ENCODE results near the gene PTPN2.
"Not testable (repeated sequence)": the region's sequence is repeated elsewhere in the genome, so short reads cannot be mapped to it uniquely, and the experiment has no call there.

PTPN2 gene

DNA sequence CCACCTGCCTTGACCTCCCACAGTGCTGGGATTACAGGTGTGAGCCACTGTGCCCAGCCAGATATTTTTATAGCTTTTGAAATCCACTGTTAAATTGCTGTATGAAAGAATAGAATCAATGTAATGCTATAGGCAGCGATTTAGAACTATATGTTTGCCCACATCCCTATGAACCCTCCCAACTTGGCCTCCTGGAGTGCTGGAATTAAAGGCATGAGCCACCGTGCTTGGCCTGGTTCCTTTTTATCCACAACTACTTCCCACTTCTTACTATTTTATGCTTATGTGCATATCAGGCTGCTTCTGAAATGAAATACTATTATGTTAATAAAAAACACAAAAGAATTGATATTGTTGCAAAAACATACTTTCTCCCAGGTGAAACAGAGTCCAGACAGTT, 11.6 kb upstream of the PTPN2 start:
- in situ Hi-C loops (cut with HindIII; ENCODE audit: low sequenced_read_pairs): no loop called here

- in situ Hi-C loops (cut with HindIII; ENCODE audit: low sequenced_read_pairs): no loop called here
Measured at GRCh38 chr18:12895014-12895413, 11.0 kb upstream of the PTPN2 start.

GRCh38 chr18:12891561-12891960, 7.5 kb upstream of the PTPN2 start:
- in situ Hi-C loops (cut with HindIII; ENCODE audit: low sequenced_read_pairs): loop anchor here (5.0 kb wide), 2 partner anchors 71 to 149 kb away; no protein-coding TSS in a partner anchor

DNA sequence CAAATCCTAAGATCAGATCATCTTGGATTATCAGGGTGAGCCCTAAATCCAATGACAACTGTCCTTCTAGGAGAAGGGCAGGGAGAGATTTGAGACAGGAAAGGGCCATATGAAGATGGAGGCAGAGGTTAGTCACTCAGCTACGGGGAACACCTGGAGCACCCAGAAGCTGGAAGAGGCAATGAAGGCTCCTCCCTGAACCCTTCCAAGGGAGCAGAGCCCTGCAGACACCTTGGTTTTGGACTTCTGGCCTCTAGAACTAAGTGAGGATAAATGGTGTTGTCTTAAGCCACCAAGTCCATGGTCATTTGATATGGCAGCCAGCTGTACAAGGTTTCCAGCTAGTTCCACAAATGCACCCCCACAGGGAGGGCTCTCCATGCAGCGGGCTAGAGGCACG, 6.9 kb upstream of the PTPN2 start:
- in situ Hi-C loops (cut with HindIII; ENCODE audit: low sequenced_read_pairs): loop anchor here (5.0 kb wide), 2 partner anchors 71 to 149 kb away; no protein-coding TSS in a partner anchor

DNA sequence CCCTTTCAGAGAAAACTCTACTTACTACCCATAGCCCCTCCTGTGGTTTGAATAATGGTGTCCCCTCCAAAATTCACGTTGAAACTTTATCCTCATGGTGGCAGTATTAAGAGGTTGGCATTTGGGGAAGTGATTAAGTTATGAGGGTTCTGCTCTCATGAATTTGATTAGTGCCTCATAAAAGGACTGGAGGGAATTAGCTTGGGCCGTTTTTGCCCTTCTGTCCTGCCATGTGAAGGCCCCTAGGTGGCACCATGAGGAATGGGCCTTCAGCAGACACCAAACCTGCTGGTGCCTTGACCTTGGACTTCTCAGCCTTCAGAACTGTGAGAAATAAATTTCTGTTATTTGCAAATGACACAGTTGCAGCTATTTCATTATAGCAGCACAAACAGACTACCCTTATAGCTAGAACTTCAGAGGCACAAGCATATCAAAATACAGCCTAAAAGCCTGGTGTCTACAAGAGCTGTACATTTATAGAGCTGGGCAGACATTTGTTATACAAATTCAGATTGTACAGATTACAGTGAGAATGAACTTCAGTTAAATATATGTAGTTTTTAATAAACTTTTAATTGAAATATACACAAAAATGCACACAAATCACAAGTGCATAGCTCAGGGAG, 2.6 kb upstream of the PTPN2 start:
- in situ Hi-C loops (cut with HindIII; ENCODE audit: low sequenced_read_pairs): no loop called here

DNA sequence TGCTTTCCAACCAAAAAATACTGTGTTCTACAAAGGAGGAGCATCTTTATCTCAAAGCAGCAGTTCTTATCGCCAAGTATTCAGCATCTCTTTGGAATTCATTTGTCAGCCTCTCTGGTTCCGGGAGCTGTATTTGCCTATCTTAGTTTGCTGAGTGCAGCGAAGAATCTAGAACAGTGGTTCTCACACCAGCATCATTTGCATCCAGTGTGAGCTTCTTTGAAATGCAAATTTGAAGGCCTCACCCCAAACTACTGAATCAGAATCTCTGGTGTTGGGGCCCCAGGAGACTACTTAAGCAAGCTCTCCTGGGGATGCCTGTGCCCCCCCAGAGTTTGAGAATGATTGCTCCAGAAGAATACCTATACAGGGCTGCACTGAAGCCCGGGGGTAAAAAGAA, 1.5 kb upstream of the PTPN2 start:
- in situ Hi-C loops (cut with HindIII; ENCODE audit: low sequenced_read_pairs): no loop called here

DNA sequence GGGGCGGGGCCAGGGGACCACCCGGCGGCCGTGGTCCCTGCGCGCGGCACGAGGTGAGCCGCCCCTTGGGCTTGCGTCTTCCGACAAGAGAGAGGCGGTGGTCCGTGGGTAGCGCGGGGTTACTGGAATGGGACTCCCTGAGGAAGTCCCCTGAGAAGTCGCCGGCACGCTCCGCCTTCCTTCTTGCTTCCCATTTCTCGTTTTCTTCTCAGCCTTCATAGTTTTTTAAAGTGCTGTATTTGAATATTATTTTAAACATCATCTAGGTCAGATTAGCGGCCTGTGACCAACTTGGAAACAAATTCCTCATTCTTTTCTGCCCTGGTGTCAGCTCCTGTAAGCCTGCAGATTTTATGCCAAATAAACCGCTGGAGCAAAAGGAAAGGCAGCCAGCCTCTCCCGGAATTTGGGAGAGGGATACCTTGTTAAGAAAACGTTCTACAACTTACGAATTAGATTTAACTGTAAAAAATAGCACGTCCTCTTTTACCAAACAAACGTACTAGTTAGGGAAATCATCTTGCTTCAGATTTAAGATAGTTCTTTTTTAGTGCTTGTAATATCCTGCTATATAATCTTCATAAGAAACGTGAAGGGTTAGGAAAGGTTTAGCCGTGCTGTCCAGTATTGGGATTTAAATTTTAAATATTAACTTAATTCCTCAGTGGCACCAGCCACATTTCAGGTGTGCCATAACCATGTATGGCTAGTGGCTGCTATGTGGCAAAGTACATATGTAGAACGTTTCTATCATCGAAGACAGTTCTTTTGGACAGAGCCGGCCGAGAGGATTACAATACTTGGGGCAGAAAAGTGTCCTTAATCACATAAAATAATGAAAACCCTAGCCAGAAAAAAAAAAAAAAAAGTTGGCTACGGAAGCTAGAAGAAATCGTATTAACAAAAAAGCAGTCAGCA, 628 bp upstream of the PTPN2 start:
- in situ Hi-C loops (cut with HindIII; ENCODE audit: low sequenced_read_pairs): no loop called here

DNA sequence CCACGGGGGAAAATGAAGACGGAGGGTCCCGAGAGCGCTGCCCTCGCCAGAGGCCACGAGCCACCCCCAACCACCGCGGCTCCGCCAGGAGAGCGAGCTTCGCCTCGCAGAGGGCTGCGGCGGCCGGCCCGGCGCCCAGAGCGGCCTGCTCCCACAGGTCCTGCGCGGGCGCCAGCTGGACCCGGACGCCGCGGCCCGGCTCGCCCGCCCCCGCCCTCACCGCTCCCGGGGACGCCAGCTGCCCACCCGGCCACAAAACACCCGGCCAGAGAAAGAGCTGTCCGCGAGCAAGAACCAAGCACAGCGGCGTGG, 709 bp downstream of the PTPN2 start:
- in situ Hi-C loops (cut with HindIII; ENCODE audit: low sequenced_read_pairs): no loop called here

DNA sequence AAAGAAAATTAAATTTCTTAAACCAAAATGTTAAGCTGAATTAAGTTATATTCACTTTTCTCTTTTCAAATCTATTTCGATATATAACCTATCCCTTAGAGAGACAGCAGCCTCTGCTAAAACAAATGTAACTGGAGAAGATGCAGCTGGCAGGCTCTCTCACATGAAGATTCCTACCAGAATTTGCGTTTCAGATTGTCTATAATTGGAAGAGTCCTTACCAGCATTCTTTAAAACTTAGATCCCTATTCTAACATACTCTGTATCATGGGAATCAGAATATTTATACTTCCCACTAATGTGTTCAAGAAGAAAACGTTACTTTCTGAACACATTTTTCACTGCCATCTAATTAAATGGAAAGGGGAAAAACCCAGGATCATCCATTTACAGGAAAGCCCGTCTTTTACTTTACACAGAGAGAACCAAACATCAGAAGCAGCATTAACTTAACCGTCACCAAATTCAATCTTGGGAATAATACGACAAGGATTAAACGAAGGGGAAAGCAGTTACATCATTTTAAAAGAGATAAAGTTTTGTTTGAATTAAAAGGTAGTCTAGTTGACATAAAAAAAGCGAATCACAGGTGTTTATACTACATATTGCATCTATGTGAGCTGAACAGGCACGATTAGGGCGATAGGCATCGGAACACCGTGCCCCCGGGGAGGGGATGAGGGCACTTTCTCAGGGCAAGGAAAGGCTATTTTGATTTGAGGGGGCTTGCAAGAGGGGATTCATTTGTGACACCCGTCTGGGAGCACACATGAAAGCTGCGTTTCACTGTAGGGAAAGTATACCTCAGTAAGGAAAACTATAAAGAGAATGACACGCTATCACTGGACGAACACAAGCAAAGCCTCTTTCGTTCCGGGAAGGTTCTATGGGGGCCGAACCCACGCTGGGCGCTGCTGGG, 1.3 kb downstream of the PTPN2 start:
- in situ Hi-C loops (cut with HindIII; ENCODE audit: low sequenced_read_pairs): no loop called here

- in situ Hi-C loops (cut with HindIII; ENCODE audit: low sequenced_read_pairs): no loop called here
Measured at GRCh38 chr18:12880541-12880910, 3.5 kb downstream of the PTPN2 start.

- in situ Hi-C loops (cut with HindIII; ENCODE audit: low sequenced_read_pairs): no loop called here
Measured at GRCh38 chr18:12879840-12880540, 4.0 kb downstream of the PTPN2 start.

DNA sequence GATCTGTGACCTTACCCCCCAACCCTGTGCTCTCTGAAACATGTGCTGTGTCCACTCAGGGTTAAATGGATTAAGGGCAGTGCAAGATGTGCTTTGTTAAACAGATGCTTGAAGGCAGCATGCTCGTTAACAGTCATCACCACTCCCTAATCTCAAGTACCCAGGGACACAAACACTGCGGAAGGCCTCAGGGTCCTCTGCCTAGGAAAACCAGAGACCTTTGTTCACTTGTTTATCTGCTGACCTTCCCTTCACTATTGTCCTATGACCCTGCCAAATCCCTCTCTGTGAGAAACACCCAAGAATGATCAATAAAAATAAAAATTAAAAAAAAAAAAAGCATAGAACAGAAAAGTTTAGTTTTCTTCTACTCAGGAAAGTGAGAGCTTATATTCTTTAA, 9.0 kb downstream of the PTPN2 start:
- in situ Hi-C loops (cut with HindIII; ENCODE audit: low sequenced_read_pairs): not testable (repeated sequence)

DNA sequence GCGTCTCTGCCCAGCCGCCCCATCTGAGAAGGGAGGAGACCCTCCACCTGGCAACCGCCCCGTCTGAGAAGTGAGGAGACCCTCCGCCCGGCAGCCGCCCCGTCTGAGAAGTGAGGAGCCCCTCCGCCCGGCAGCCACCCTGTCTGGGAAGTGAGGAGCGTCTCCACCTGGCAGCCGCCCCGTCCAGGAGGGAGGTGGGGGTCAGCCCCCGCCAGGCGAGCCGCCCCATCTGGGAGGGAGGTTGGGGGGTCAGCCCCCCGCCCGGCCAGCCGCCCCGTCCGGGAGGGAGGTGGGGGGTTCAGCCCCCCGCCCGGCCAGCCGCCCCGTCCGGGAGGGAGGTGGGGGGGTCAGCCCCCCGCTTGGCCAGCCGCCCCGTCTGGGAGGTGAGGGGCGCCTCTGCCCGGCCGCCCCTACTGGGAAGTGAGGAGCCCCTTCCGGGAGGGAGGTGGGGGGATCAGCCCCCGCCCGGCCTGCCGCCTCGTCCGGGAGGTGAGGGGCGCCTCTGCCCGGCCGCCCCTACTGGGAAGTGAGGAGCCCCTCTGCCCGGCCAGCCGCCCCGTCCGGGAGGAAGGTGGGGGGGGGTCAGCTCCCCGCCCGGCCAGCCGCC, 10.0 kb downstream of the PTPN2 start:
- in situ Hi-C loops (cut with HindIII; ENCODE audit: low sequenced_read_pairs): not testable (repeated sequence)

DNA sequence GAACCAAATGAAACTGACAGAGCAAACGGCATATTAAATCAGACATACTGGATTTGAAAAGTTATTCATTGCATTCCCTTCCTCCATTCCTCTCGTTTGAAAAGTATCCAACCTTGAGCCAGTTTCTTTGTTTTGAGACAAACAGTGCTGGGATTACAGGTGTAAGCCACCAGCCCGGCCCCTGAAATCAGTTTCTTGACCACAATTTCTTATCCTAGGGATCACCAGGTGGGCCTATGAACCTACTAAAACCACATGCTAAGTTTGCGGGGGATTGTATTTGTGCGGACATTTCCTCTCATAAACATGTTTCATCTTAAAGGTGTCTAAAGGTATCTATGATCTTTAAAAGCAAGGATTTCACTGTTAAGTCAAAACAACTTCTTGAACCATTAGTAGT, 11.6 kb downstream of the PTPN2 start:
- in situ Hi-C loops (cut with HindIII; ENCODE audit: low sequenced_read_pairs): no loop called here

DNA sequence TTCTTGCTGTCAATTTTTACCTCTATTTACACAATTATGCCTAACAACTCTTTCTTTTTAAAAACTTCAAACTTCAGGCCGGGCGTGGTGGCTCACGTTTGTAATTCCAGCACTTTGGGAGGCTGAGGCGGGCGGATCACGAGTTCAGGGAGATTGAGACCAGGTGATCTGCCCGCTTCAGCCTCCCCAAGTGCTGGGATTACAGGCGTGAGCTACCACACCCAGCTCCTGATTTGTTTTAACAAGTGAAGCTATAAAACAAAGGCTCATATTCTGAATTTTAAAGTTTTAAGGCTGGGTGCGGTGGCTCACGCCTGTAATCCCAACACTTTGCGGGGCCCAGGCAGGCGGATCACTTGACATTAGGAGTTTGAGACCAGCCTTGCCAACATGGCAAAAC, 15.5 kb downstream of the PTPN2 start:
- in situ Hi-C loops (cut with HindIII; ENCODE audit: low sequenced_read_pairs): no loop called here

DNA sequence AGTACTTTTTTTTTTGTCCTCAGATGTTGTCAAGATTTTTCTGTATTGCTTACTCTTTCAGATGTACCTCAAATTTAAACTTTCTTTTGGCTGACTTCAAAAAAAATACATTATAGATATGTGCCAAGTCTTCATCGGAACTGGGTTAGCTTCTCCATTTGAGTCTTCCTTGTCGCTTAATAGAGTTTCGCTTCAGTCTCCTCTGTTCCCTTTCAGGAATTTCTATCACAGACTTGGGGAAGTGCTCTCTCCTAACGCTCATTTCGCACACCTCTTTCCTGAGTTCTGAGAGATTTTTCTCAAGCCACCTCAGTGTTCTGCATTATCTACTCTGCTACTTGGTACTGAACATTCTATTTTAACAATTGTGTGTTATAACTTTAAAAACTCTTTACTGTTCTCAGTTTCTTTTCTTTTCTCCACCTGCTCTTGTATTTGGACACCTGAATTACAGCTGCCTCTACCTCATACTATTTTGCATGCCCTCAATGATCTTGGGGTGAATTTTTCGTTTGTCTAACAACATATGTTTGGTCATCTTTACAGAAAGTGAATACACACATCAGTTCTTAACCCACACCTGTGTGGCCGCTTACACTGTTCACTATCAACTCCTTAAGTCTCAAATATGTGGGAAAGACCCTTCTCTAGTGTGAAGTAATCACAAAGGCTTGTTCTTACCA, 16.5 kb downstream of the PTPN2 start:
- in situ Hi-C loops (cut with HindIII; ENCODE audit: low sequenced_read_pairs): no loop called here

DNA sequence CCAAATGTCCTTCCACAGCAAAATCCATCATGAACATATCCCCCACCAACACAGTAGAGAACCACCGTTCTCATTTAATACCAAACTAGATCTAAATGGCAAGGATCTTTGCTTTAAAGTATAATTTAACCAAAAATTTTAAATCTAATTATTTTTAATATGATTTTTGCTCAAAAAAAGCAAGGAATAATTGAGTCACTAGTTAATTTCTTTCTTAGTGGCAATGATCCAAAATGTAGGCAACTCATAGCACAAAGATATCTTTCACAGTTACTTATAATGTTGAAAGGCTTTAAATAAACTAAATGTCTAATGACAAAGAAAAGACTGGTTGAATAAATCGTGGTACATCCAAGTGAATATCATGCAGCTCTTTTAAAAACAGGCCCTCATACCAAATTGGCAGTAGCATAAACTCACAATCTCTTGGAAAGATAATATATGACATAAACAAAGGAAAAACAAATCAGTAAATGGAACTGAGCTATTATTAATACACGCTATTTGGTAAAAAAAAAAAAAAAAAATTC, 20.3 kb downstream of the PTPN2 start:
- in situ Hi-C loops (cut with HindIII; ENCODE audit: low sequenced_read_pairs): no loop called here

GRCh38 chr18:12862874-12863482, 21.1 kb downstream of the PTPN2 start:
- in situ Hi-C loops (cut with HindIII; ENCODE audit: low sequenced_read_pairs): no loop called here

GRCh38 chr18:12862467-12862866, 21.6 kb downstream of the PTPN2 start:
- in situ Hi-C loops (cut with HindIII; ENCODE audit: low sequenced_read_pairs): no loop called here
